ENCODE results near the gene PIP5K1B. TPM values are rescaled to one million over a fixed set of nuclear protein-coding genes. Genes with fewer than 3 reads are reported as not detected.

Gene PIP5K1B
- total RNA-seq, 4 donors from 2014 or later: 0.29 to 8.2 (median 4.1) TPM

DNA sequence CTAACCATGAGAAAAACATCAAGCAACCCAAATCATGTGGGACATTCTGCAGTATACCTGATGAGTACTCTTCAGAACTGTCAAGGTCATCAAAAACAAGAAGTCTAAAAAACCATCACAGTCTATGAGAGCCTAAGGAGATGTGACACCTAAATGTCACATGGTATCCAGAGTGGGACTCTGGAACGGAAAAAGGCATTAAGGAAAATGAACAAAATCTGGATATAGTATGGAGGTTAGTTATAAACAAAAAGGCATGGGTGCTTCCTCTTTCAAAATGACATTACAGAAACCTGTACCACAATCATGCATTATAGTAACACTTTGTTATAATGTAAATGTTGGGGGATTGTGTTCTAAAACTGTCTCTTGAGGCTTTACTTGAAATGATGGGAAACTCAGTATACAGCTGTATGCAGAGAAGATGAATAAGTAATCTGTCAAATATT is 261.5 kb downstream of the PIP5K1B start:
- no peak for TF ChIP-seq POLR2A (IDR thresholded peaks at IDR 0.05)
- TF ChIP-seq, protein P1, sequence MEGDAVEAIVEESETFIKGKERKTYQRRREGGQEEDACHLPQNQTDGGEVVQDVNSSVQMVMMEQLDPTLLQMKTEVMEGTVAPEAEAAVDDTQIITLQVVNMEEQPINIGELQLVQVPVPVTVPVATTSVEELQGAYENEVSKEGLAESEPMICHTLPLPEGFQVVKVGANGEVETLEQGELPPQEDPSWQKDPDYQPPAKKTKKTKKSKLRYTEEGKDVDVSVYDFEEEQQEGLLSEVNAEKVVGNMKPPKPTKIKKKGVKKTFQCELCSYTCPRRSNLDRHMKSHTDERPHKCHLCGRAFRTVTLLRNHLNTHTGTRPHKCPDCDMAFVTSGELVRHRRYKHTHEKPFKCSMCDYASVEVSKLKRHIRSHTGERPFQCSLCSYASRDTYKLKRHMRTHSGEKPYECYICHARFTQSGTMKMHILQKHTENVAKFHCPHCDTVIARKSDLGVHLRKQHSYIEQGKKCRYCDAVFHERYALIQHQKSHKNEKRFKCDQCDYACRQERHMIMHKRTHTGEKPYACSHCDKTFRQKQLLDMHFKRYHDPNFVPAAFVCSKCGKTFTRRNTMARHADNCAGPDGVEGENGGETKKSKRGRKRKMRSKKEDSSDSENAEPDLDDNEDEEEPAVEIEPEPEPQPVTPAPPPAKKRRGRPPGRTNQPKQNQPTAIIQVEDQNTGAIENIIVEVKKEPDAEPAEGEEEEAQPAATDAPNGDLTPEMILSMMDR (IDR thresholded peaks at IDR 0.05): no peak
- H3K36me3 ChIP-seq: no peaks in the 10 kb centered on the region
- intact Hi-C loops (cut with DNase I; ENCODE audit: low total_unique reads): no loop called here

DNA sequence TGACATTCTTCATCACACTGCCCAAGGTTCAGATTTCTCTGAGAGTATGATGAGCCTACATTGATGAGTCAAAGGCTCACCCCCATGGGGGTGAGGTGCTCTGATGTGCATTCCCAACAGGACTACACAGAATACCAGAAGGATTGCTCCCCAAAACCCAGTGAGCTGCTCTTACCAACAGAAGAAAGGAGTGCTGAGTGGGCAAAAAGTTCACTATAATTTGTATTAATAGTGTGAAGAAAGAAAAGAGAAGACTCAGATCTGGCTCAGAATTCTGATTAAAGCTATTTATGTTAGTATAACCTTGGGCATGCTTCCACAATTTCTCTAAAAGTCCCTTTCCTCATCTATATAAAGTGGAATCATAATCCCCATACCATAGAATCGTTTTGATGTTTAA is 262.8 kb downstream of the PIP5K1B start:
- H3K4me1 ChIP-seq: no peaks in the 10 kb centered on the region
- no peaks in the 10 kb centered on the region for H3K36me3 ChIP-seq
- TF ChIP-seq, protein P1 (IDR thresholded peaks at IDR 0.05): no peak
- TF ChIP-seq POLR2A (IDR thresholded peaks at IDR 0.05): no peak
- H3K4me3 ChIP-seq: no peak overlapping the region
- no peak overlapping the region for H3K27ac ChIP-seq
- H3K9me3 ChIP-seq: no peaks in the 10 kb centered on the region
- no peaks in the 10 kb centered on the region for H3K27me3 ChIP-seq
- DNase-seq: no peak
- intact Hi-C loops (cut with DNase I; ENCODE audit: low total_unique reads): no loop called here

More for the DNA sequence above, 261.5 kb downstream of the PIP5K1B start:
- Histone ChIP-seq H3K27me3 (no peaks in the 10 kb centered on the region), H3K9me3 (no peaks in the 10 kb centered on the region), H3K4me3 (no peak overlapping the region), H3K4me1 (no peaks in the 10 kb centered on the region), H3K27ac (no peak overlapping the region)
- no peak for DNase-seq

DNA sequence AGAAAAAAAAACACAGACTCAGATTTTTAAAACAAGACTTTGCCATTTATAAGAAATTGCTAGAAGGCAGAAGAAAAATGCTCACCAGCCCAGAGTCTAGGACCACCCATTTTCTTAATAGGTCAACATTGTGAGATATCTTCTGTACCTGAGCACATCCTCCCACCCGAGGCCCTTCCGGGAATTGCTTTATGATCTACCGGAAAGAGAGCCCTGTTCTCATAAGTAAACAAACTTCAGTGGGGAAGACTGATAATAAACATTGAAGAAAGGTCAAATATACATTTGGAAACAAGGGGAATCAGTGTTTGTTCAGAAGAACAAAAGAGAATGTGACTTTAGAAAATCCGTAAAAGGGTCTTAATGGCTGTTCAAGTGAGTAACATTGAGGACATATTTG is 264.5 kb downstream of the PIP5K1B start:
- Histone ChIP-seq H3K4me1 (no peaks in the 10 kb centered on the region), H3K9me3 (no peaks in the 10 kb centered on the region), H3K36me3 (no peaks in the 10 kb centered on the region), H3K27me3 (no peaks in the 10 kb centered on the region), H3K27ac (no peak overlapping the region), H3K4me3 (no peak overlapping the region)
- TF ChIP-seq, protein P1 (IDR thresholded peaks at IDR 0.05): no peak
- TF ChIP-seq POLR2A (IDR thresholded peaks at IDR 0.05): no peak
- DNase-seq: no peak
- intact Hi-C loops (cut with DNase I; ENCODE audit: low total_unique reads): no loop called here

DNA sequence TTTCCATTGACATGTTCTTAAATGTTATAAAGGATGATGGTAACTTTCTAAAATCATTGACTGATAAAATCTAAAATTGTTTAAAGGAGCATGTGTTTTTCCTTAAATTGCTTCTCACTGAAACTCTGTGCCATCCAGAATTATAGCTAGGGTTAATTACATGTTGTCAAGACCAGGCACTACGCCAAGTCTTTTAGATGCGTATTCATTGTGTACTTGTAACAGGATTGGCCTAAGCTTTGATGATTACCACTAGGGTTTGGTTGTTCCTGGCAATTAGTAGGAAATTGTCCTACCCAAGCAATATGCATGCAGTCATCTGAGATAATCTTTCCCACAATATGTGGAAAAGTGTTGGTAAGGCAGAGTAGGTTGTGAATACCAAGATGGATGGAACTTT is 265.1 kb downstream of the PIP5K1B start:
- H3K4me1 ChIP-seq: no peaks in the 10 kb centered on the region
- intact Hi-C loops (cut with DNase I; ENCODE audit: low total_unique reads): no loop called here

DNA sequence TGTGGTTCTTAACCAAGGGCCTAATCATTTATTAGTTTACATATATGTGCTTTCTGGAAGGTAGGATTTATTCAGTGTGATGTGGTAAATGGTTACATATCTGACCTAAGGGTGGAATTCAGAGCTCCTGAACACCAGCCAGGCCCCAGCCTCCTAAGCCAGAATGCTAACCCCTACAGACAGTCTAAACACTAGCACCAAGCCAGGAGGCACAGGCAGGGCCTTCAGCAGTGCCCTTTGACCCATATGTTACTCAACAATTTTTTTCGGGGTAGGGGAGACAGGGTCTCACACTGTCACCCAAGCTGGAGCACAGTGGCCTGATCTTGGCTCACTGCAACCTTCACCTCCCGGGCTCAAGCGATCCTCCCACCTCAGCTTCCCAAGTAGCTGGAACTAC is 268.6 kb downstream of the PIP5K1B start:
- no peaks in the 10 kb centered on the region for H3K27me3 ChIP-seq
- H3K9me3 ChIP-seq: no peaks in the 10 kb centered on the region
- DNase-seq: no peak
- intact Hi-C loops (cut with DNase I; ENCODE audit: low total_unique reads): no loop called here
- H3K4me3 ChIP-seq: no peak overlapping the region
- H3K4me1 ChIP-seq: no peaks in the 10 kb centered on the region
- TF ChIP-seq POLR2A (IDR thresholded peaks at IDR 0.05): no peak
- TF ChIP-seq, protein P1 (IDR thresholded peaks at IDR 0.05): no peak
- H3K27ac ChIP-seq: no peak overlapping the region
- H3K36me3 ChIP-seq: no peaks in the 10 kb centered on the region

More for the DNA sequence above, 265.1 kb downstream of the PIP5K1B start:
- Histone ChIP-seq H3K4me3 (no peak overlapping the region), H3K36me3 (no peaks in the 10 kb centered on the region), H3K27me3 (no peaks in the 10 kb centered on the region), H3K27ac (no peak overlapping the region), H3K9me3 (no peaks in the 10 kb centered on the region)
- DNase-seq: no peak
- TF ChIP-seq, protein P1 (IDR thresholded peaks at IDR 0.05): no peak
- no peak for TF ChIP-seq POLR2A (IDR thresholded peaks at IDR 0.05)

All from uterus (tissue), 4 donors.